HepG2 (cell line): ENCODE results near the gene PDZK1. TPM values are rescaled to one million over a fixed set of nuclear protein-coding genes. Genes with fewer than 3 reads are reported as not detected.

Source experiments
- BHLHE40 ChIP-seq: IDR thresholded peaks from 2 replicates; pipeline ENCODE4 v1.6.1; 2011; ENCODE audit warnings: low read length, improper control_type of control experiment
- BORCS8-MEF2B ChIP-seq: sonication (generic); formaldehyde crosslinking; IDR thresholded peaks from 2 replicates; pipeline ENCODE4 v1.8.0; 2022; ENCODE audit warnings: mild to moderate bottlenecking, missing genetic modification reagents
- CHD2 ChIP-seq: IDR thresholded peaks from 2 replicates; pipeline ENCODE4 v1.6.1; 2011; ENCODE audit warnings: low read depth, low read length, improper control_type of control experiment
- LCORL ChIP-seq, 2 experiments: fragments of 450-650 bp in 1 of 2; sonication (generic) in 1 of 2; formaldehyde crosslinking in 1 of 2; IDR thresholded peaks; 2 replicates each; pipeline versions ENCODE4 v1.5.0 to v1.6.1; 2017 to 2020; ENCODE audit warnings: antibody characterized with exemption in 1 of 2, missing genetic modification reagents in 1 of 2
- SP140L ChIP-seq: sonication (generic); formaldehyde crosslinking; IDR thresholded peaks from 2 replicates; pipeline ENCODE4 v1.4.0; 2020; ENCODE audit warnings: missing genetic modification reagents, borderline replicate concordance
- YEATS4 ChIP-seq: sonication (generic); formaldehyde crosslinking; IDR thresholded peaks from 2 replicates; pipeline ENCODE4 v1.4.0; 2020; ENCODE audit warnings: missing genetic modification reagents, borderline replicate concordance
- ZBTB7B ChIP-seq: sonication (generic); formaldehyde crosslinking; IDR thresholded peaks from 2 replicates; pipeline ENCODE4 v1.4.0; 2020; ENCODE audit warnings: missing genetic modification reagents
- ZNF138 ChIP-seq: sonication (generic); formaldehyde crosslinking; IDR thresholded peaks from 2 replicates; pipeline ENCODE4 v1.5.0; 2020; ENCODE audit warnings: mild to moderate bottlenecking, low read depth, missing genetic modification reagents
- ZNF563 ChIP-seq: sonication (generic); formaldehyde crosslinking; IDR thresholded peaks from 2 replicates; pipeline ENCODE4 v1.8.0; 2022; ENCODE audit warnings: mild to moderate bottlenecking, moderate library complexity, missing genetic modification reagents
- ZNF709 ChIP-seq: sonication (generic); formaldehyde crosslinking; IDR thresholded peaks from 2 replicates; pipeline ENCODE4 v1.5.0; 2020; ENCODE audit warnings: mild to moderate bottlenecking, missing genetic modification reagents
- ZNF788 ChIP-seq: sonication (generic); formaldehyde crosslinking; IDR thresholded peaks from 2 replicates; pipeline ENCODE4 v1.5.0; 2020; ENCODE audit warnings: mild to moderate bottlenecking, missing genetic modification reagents, borderline replicate concordance
- polyA plus RNA-seq, 8 experiments: library from polyadenylated mRNA; depleted of rRNA in 3 of 8; stranded (reverse) in 7 of 8; unstranded in 1 of 8; fragments of >200 nt; fragmentation: Illumina TruSeq in 4 of 8; extraction: Trizol in 4 of 8; gene quantifications; 2 replicates each; pipeline versions ENCODE4 v1.2.1 to v1.2.3, GENCODE V29; 2011 to 2016; ENCODE audit warnings: low read depth in 4 of 8, missing spikeins in 1 of 8, mixed read lengths in 1 of 8; ENCODE audit not compliant: insufficient read depth in 1 of 8
- total RNA-seq, 5 experiments: library from RNA; depleted of rRNA; stranded (reverse); fragments of >200 nt; fragmentation: Illumina TruSeq; extraction: Trizol; gene quantifications; 2 replicates each; pipeline ENCODE4 v1.2.3, GENCODE V29; 2016; ENCODE audit warnings: low read depth in 1 of 5
- TF ChIP-seq, protein P1 (sequence below): sonication (generic); formaldehyde crosslinking; IDR thresholded peaks from 2 replicates; pipeline ENCODE4 v1.5.0; 2020; ENCODE audit warnings: mild to moderate bottlenecking, missing genetic modification reagents, borderline replicate concordance
- TF ChIP-seq, protein P2 (sequence below): sonication (generic); formaldehyde crosslinking; IDR thresholded peaks from 2 replicates; pipeline ENCODE4 v1.4.0; 2020; ENCODE audit warnings: mild to moderate bottlenecking, low read depth, missing genetic modification reagents
- TF ChIP-seq, protein P3 (sequence below): sonication (generic); formaldehyde crosslinking; IDR thresholded peaks from 2 replicates; pipeline ENCODE4 v1.4.0; 2020; ENCODE audit warnings: mild to moderate bottlenecking, missing genetic modification reagents
- TF ChIP-seq, protein P4 (sequence below): sonication (generic); formaldehyde crosslinking; IDR thresholded peaks from 2 replicates; pipeline ENCODE4 v1.5.0; 2020; ENCODE audit warnings: missing genetic modification reagents
- TF ChIP-seq, protein P5 (sequence below): IDR thresholded peaks from 2 replicates; pipeline ENCODE4 v1.6.1; 2012; ENCODE audit warnings: low read length, improper control_type of control experiment
- TF ChIP-seq, protein P6 (sequence below): IDR thresholded peaks from 2 replicates; pipeline ENCODE4 v1.6.1; 2018; ENCODE audit warnings: missing genetic modification reagents, mild to moderate bottlenecking, missing compliant biosample characterization

Gene PDZK1
- total and polyA plus RNA-seq, 2 of the 13 experiments (the other 11 are each of a cell fraction or from before 2014, with no cell fraction given) = 16.2 to 46.4 TPM

DNA sequence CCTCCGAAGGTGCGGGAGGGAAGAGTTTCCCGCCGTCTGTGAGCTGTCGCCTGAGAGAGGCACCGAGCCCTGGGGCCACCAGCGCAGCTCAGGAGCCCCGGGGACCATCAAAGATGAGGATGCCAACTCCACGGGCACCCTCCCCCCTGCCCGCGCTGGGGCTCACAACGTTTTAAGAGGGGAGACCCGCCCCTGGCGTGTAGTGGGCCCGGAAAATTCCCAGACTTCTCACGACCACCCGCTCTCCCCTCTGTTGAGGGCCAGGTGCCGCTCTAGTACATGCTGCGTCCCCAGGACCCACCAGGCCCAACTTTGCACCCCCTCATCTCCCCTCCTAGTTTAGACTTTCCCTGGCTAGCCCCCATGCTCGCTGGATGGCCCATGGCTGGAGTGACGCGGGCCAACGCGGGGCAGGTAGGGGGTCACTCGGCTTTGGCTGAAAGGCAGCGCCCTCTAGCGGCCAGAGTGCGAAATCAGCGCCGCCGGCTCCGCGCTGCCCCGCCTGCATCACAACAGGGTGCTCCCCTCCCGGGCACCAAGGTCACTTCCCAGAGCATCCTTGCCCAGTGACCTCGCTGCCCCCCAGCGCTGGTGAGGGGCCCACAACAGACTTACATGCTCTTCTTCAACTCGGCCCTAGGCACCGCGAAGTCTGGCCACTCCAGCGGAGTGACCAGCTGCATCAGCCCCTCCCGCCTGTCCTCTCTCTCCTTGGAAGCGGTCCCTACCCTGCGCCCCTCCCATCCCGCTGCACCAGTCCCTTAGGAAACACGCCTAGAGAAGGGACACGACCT, 13.9 kb upstream of the PDZK1 start (continued):
- 0 out of 2 replicates have a peak, but pooled peaks have one; percentile 32 for TF ChIP-seq ZNF563 (CRISPR knock-in tag)
- TF ChIP-seq, protein P1, sequence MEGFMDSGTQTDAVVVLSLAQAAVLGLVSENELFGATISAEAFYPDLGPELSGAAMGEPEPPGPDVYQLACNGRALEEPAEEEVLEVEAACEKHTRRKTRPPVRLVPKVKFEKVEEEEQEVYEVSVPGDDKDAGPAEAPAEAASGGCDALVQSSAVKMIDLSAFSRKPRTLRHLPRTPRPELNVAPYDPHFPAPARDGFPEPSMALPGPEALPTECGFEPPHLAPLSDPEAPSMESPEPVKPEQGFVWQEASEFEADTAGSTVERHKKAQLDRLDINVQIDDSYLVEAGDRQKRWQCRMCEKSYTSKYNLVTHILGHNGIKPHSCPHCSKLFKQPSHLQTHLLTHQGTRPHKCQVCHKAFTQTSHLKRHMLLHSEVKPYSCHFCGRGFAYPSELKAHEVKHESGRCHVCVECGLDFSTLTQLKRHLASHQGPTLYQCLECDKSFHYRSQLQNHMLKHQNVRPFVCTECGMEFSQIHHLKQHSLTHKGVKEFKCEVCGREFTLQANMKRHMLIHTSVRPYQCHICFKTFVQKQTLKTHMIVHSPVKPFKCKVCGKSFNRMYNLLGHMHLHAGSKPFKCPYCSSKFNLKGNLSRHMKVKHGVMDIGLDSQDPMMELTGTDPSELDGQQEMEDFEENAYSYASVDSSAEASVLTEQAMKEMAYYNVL (CRISPR knock-in tag) = no peak
- 0 out of 2 replicates have a peak, but pooled peaks have one; percentile 29 for TF ChIP-seq CHD2
- TF ChIP-seq SP140L (CRISPR knock-in tag) = no peak
- TF ChIP-seq LCORL (IDR thresholded peaks at IDR 0.05) = no peak
- peak; percentile 66; the same call in 1 of the 2 replicates for TF ChIP-seq LCORL (CRISPR knock-in tag; IDR thresholded peaks at IDR 0.05)
- TF ChIP-seq BHLHE40 = no peak
- peak; percentile 63; the same call in 1 of the 2 replicates for TF ChIP-seq ZNF138 (CRISPR knock-in tag)
- TF ChIP-seq, protein P2, sequence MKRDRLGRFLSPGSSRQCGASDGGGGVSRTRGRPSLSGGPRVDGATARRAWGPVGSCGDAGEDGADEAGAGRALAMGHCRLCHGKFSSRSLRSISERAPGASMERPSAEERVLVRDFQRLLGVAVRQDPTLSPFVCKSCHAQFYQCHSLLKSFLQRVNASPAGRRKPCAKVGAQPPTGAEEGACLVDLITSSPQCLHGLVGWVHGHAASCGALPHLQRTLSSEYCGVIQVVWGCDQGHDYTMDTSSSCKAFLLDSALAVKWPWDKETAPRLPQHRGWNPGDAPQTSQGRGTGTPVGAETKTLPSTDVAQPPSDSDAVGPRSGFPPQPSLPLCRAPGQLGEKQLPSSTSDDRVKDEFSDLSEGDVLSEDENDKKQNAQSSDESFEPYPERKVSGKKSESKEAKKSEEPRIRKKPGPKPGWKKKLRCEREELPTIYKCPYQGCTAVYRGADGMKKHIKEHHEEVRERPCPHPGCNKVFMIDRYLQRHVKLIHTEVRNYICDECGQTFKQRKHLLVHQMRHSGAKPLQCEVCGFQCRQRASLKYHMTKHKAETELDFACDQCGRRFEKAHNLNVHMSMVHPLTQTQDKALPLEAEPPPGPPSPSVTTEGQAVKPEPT (CRISPR knock-in tag) = 0 out of 2 replicates have a peak, but pooled peaks have one; percentile 21
- 0 out of 2 replicates have a peak, but pooled peaks have one; percentile 60 for TF ChIP-seq BORCS8-MEF2B
- TF ChIP-seq, protein P3, sequence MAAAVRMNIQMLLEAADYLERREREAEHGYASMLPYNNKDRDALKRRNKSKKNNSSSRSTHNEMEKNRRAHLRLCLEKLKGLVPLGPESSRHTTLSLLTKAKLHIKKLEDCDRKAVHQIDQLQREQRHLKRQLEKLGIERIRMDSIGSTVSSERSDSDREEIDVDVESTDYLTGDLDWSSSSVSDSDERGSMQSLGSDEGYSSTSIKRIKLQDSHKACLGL (CRISPR knock-in tag) = 0 out of 2 replicates have a peak, but pooled peaks have one; percentile 23
- TF ChIP-seq ZNF709 (CRISPR knock-in tag) = 0 out of 2 replicates have a peak, but pooled peaks have one; percentile 22
- TF ChIP-seq ZBTB7B = peak; percentile 54; the same call in 1 of the 2 replicates
- no peak for TF ChIP-seq YEATS4 (CRISPR knock-in tag)
- TF ChIP-seq ZNF788 (CRISPR knock-in tag) = peak; percentile 51; the same call in 1 of the 2 replicates
- TF ChIP-seq, protein P4, sequence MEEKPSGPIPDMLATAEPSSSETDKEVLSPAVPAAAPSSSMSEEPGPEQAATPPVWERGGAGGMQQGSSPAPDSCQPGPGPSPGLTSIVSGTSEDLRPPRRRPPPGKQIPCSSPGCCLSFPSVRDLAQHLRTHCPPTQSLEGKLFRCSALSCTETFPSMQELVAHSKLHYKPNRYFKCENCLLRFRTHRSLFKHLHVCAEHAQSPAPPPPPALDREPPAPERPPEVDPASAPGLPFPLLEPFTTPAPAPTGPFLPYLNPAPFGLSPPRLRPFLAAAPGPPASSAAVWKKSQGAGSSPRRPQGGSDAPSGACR (CRISPR knock-in tag) = peak; percentile 57; the same call in 1 of the 2 replicates
- TF ChIP-seq, protein P5, sequence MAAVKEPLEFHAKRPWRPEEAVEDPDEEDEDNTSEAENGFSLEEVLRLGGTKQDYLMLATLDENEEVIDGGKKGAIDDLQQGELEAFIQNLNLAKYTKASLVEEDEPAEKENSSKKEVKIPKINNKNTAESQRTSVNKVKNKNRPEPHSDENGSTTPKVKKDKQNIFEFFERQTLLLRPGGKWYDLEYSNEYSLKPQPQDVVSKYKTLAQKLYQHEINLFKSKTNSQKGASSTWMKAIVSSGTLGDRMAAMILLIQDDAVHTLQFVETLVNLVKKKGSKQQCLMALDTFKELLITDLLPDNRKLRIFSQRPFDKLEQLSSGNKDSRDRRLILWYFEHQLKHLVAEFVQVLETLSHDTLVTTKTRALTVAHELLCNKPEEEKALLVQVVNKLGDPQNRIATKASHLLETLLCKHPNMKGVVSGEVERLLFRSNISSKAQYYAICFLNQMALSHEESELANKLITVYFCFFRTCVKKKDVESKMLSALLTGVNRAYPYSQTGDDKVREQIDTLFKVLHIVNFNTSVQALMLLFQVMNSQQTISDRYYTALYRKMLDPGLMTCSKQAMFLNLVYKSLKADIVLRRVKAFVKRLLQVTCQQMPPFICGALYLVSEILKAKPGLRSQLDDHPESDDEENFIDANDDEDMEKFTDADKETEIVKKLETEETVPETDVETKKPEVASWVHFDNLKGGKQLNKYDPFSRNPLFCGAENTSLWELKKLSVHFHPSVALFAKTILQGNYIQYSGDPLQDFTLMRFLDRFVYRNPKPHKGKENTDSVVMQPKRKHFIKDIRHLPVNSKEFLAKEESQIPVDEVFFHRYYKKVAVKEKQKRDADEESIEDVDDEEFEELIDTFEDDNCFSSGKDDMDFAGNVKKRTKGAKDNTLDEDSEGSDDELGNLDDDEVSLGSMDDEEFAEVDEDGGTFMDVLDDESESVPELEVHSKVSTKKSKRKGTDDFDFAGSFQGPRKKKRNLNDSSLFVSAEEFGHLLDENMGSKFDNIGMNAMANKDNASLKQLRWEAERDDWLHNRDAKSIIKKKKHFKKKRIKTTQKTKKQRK = no peak
- TF ChIP-seq, protein P6, sequence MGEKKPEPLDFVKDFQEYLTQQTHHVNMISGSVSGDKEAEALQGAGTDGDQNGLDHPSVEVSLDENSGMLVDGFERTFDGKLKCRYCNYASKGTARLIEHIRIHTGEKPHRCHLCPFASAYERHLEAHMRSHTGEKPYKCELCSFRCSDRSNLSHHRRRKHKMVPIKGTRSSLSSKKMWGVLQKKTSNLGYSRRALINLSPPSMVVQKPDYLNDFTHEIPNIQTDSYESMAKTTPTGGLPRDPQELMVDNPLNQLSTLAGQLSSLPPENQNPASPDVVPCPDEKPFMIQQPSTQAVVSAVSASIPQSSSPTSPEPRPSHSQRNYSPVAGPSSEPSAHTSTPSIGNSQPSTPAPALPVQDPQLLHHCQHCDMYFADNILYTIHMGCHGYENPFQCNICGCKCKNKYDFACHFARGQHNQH (CRISPR knock-in tag) = peak; percentile 26; the same call in 1 of the 2 replicates
